Epithelial cell of proximal tubule (primary cell): Measurements from ENCODE around the gene PERCC1. TPM values are rescaled to one million over a fixed set of nuclear protein-coding genes. Genes with fewer than 3 reads are reported as not detected.

Experiments used
- DNase-seq: peaks from one replicate; pipeline ENCODE4 v3.0.0-alpha.2; 2011; ENCODE audit warnings: low read depth
- H3K4me3 ChIP-seq: 2 replicates; pipeline ENCODE4 v1.5.1; 2011; ENCODE audit warnings: low read depth, mild to moderate bottlenecking, low read length
- total RNA-seq: library from RNA; depleted of rRNA; stranded (reverse); fragments of >200 nt; gene quantifications from 2 replicates; pipeline ENCODE4 v1.2.3, GENCODE V29; 2015
- TF ChIP-seq, protein P1 (sequence below): conservative IDR thresholded peaks from 2 replicates; pipeline ENCODE4 v1.5.1; 2012; ENCODE audit warnings: low read depth, mild to moderate bottlenecking, low read length

PERCC1 gene
- total RNA-seq, 1 donor from 2014 or later, result not detected

DNA sequence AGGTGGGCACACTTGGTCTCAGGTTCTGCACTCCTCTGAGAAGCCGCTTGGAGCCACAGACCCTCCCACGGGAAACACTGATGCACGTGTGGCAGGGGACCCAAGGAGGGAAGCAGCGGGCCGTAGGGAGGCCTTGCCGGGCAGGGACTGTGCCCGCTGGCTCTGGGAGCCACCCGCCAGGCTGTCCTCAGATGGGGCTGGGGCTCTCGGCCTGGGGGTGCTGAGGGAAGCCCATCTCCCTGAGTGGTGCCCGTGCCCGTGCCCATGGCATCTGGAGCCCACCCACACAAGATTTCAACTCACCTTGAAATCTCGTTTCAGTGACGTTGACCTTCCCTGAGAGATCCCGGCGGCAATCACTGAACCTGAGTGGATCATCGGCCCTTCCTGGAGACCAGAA lies 26.1 kb downstream of the PERCC1 start:
- DNase-seq, result no peak
- no peak overlapping the region for H3K4me3 ChIP-seq
- TF ChIP-seq, protein P1, sequence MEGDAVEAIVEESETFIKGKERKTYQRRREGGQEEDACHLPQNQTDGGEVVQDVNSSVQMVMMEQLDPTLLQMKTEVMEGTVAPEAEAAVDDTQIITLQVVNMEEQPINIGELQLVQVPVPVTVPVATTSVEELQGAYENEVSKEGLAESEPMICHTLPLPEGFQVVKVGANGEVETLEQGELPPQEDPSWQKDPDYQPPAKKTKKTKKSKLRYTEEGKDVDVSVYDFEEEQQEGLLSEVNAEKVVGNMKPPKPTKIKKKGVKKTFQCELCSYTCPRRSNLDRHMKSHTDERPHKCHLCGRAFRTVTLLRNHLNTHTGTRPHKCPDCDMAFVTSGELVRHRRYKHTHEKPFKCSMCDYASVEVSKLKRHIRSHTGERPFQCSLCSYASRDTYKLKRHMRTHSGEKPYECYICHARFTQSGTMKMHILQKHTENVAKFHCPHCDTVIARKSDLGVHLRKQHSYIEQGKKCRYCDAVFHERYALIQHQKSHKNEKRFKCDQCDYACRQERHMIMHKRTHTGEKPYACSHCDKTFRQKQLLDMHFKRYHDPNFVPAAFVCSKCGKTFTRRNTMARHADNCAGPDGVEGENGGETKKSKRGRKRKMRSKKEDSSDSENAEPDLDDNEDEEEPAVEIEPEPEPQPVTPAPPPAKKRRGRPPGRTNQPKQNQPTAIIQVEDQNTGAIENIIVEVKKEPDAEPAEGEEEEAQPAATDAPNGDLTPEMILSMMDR, result no peak

DNA sequence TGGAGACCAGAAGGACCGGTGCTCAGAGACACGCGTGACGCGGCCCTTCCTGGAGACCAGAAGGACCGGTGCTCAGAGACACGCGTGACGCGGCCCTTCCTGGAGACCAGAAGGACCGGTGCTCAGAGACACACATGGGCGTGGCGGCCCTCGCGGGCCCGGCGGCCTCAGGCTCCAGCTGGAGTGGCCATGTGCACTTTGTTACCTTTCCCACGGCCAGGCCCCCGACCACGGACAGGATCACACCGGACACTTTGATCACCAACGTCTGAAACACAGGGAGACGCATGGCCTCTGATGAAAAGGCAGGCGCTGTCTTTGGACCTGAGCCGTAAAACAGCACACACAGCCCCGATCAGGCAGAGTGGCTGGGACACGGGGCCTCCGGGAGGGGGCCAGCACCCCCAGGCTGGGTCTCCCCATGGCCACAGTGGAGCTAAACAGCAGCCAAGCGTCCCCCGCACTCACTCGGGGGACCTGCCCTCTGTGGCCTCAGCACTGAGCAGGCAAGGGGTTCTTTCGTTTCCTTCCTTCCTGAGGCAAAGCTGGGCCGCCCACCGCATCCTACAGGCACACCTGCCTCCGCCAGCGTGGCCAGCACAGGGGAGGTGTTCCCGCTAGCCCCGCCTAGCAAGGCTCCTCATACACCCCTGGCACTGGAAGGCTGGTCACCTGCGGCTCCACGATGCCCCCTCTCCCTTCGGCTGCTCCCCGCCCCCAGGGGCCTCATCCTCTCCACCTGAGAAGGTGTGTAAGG lies 26.8 kb downstream of the PERCC1 start:
- TF ChIP-seq, protein P1, result no peak
- no peak for DNase-seq
- H3K4me3 ChIP-seq, result no peak overlapping the region

DNA sequence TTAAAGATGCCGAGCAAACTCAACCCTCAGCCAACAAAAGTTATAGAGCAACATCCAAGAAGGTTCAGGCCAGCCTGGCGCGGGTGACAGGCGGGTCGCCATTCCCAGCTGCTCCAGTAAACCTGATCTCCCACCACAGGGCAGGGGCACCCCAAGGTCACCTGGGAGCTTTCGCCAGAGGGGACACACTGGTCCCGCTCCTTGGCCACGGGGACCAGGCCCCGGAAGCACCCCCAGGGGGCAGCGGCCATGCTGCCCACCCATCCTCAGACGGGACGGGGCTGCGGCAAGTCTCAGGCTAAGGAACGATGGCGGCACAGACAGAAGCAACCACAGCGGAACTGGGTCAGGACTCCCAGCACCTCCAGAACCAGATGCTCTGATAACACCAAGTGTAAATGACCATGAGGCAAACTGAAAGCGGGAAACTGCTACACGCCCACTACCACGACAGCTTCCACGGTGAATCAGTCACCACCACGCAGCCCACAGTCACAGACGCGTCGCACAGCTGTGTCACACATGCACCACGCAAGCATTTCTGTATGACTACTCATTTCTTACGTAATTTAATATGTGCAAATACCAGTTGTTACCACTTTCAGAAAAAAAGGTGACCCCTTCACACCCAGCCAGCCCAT lies 27.6 kb downstream of the PERCC1 start:
- H3K4me3 ChIP-seq, result no peak overlapping the region
- DNase-seq, result no peak
- TF ChIP-seq, protein P1, result no peak

DNA sequence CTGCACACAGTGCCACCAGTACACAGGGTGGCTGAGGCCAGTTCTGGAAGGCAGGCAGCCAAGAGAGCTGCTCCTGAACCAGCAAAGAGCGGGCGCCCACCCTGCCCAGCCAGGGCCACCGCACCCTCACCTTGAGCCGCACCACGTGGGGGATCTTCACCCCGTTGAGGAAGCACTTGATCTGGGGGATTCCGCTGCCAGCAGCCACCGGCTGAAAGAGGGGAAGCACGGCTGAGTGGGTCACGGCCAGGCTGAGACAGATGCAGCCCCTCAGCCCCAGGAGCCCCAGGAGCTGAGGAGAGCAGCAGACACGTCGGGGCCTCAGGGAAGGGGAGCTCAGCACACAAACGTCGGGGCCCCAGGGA lies 28.1 kb downstream of the PERCC1 start:
- TF ChIP-seq, protein P1, result no peak
- no peak overlapping the region for H3K4me3 ChIP-seq
- DNase-seq, result no peak

DNA sequence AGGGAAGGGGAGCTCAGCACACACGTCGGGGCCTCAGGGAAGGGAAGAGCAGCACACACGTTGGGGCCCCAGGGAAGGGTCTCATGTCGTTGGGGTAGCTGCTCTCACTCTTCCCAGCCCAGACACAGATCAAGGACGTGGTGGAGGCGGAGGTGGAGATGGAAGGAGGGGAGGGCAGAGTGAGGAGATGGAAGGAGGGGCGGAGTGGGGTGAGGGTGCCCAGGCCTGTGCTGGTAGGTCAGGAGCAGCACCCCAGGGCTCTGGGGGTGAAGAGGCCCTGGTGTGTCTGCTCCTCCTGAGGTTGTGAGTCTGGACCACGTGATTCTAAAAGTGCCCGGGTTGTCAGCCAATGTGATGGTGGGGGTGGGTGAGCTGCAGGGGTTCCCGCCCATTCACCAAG lies 29.1 kb downstream of the PERCC1 start:
- DNase-seq, result no peak
- no peak overlapping the region for H3K4me3 ChIP-seq
- TF ChIP-seq, protein P1, result no peak

DNA sequence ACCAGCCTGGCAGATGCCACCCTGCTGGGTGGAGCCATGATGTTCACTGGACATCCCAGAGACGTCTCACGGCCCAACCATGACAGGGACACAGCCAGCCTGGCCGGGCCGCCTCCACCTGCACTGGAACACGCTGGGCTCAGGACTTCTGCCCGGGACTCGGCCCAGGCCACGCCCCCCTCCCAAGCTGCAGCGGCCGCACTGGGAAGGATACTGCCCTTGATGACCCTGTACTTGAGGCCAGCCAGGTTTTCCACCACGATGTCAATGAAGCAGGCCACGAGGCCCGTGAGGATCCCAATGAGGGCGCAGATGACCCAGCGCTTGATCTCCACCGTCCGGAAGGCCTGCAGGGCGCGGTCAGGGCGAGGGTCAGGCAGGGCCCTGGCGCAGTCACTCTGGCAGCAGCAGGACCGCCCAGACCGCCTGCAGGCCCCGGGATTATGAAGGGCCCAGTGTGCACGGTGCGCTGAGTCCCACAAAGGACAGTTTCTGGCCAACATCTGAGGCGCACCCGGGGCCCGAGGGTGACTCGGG lies 29.8 kb downstream of the PERCC1 start:
- TF ChIP-seq, protein P1, result no peak
- DNase-seq, result no peak
- no peak overlapping the region for H3K4me3 ChIP-seq

DNA sequence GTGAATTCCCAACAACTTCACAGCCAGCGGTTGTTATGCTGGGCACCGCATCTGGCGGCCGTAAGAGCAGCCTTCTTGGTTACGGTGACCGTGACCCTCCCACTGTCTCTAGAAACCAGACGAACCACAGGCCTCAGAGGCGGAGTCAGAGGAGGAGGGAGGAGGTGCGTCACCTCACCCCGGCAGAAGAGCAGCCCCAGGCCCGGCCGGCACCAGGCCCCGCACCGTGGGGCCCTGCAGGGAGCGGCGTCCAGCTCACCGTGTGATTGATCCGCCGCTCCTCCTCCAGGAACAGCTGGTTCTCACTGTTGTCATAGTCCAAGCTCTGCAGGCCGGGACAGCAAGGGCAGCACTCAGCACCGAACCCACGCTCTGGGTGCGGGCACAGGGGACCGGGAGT lies 30.3 kb downstream of the PERCC1 start:
- DNase-seq, result no peak
- TF ChIP-seq, protein P1, result no peak
- no peak overlapping the region for H3K4me3 ChIP-seq
